ENCODE measurements around the gene TEF. TPM values are rescaled to one million over a fixed set of nuclear protein-coding genes. Genes with fewer than 3 reads are reported as not detected.

The TEF gene
- total and polyA plus RNA-seq, 2 experiments from 2014 or later: 5.4 to 8.9 TPM

GRCh38 chr22:41339823-41340222 is 41.9 kb upstream of the TEF start:
- Histone ChIP-seq H3K36me3 (replicated peaks; ENCODE audit: insufficient read depth, low read depth) (no peaks in the 10 kb centered on the region), H3K4me2 (no peak overlapping the region), H3K27ac (no peak overlapping the region), H3K27me3 (no peaks in the 10 kb centered on the region), H3K4me1 (ENCODE audit: insufficient read depth) (no peaks in the 10 kb centered on the region), H3K79me2 (no peaks in the 10 kb centered on the region), H3K9me3 (ENCODE audit: low read depth) (no peaks in the 10 kb centered on the region), H3K9me2 (replicated peaks; ENCODE audit: insufficient read depth) (no peaks in the 10 kb centered on the region), H2AFZ (no peak overlapping the region), H4K20me1 (ENCODE audit: insufficient read depth, poor library complexity, severe bottlenecking) (no peaks in the 10 kb centered on the region), H3K4me3 (no peak overlapping the region)
- WGBS (ENCODE audit: low lambda C conversion rate, missing lambda C conversion rate): 96% methylated on average over 18 of the region's 18 CpGs
- no peak for TF ChIP-seq CTCF (IDR thresholded peaks at IDR 0.05; ENCODE audit: poor library complexity)
- TF ChIP-seq EZH2 (IDR thresholded peaks at IDR 0.05; ENCODE audit: borderline replicate concordance): no peak
- no peak for TF ChIP-seq EZH2phosphoT487 (IDR thresholded peaks at IDR 0.05; ENCODE audit: low read depth, severe bottlenecking, unreplicated experiment)
- no peak for DNase-seq (ENCODE audit: low spot score)

GRCh38 chr22:41340357-41340756 is 41.4 kb upstream of the TEF start:
- Histone ChIP-seq H3K9me2 (replicated peaks; ENCODE audit: insufficient read depth) (no peaks in the 10 kb centered on the region), H4K20me1 (ENCODE audit: insufficient read depth, poor library complexity, severe bottlenecking) (no peaks in the 10 kb centered on the region), H3K27ac (no peak overlapping the region), H3K79me2 (no peaks in the 10 kb centered on the region), H3K9me3 (ENCODE audit: low read depth) (no peaks in the 10 kb centered on the region), H3K4me1 (ENCODE audit: insufficient read depth) (no peaks in the 10 kb centered on the region), H2AFZ (no peak overlapping the region), H3K4me2 (no peak overlapping the region), H3K4me3 (no peak overlapping the region), H3K27me3 (no peaks in the 10 kb centered on the region), H3K36me3 (replicated peaks; ENCODE audit: insufficient read depth, low read depth) (no peaks in the 10 kb centered on the region)
- DNase-seq (ENCODE audit: low spot score): no peak
- TF ChIP-seq EZH2phosphoT487 (IDR thresholded peaks at IDR 0.05; ENCODE audit: low read depth, severe bottlenecking, unreplicated experiment) (no peak), EZH2 (IDR thresholded peaks at IDR 0.05; ENCODE audit: borderline replicate concordance) (no peak), CTCF (IDR thresholded peaks at IDR 0.05; ENCODE audit: poor library complexity) (no peak)
- 93% methylated on average over 11 of the region's 11 CpGs for WGBS (ENCODE audit: low lambda C conversion rate, missing lambda C conversion rate)

GRCh38 chr22:41341012-41341411 is 40.7 kb upstream of the TEF start:
- Histone ChIP-seq H3K4me3 (no peak overlapping the region), H3K4me1 (ENCODE audit: insufficient read depth) (no peaks in the 10 kb centered on the region), H3K27ac (no peak overlapping the region), H4K20me1 (ENCODE audit: insufficient read depth, poor library complexity, severe bottlenecking) (no peaks in the 10 kb centered on the region), H2AFZ (no peak overlapping the region), H3K79me2 (no peaks in the 10 kb centered on the region), H3K9me3 (ENCODE audit: low read depth) (no peaks in the 10 kb centered on the region), H3K36me3 (replicated peaks; ENCODE audit: insufficient read depth, low read depth) (no peaks in the 10 kb centered on the region), H3K27me3 (no peaks in the 10 kb centered on the region), H3K4me2 (no peak overlapping the region), H3K9me2 (replicated peaks; ENCODE audit: insufficient read depth) (no peaks in the 10 kb centered on the region)
- WGBS (ENCODE audit: low lambda C conversion rate, missing lambda C conversion rate): 96% methylated on average over 8 of the region's 8 CpGs
- DNase-seq (ENCODE audit: low spot score): no peak
- TF ChIP-seq EZH2 (IDR thresholded peaks at IDR 0.05; ENCODE audit: borderline replicate concordance): no peak
- TF ChIP-seq EZH2phosphoT487 (IDR thresholded peaks at IDR 0.05; ENCODE audit: low read depth, severe bottlenecking, unreplicated experiment): no peak
- no peak for TF ChIP-seq CTCF (IDR thresholded peaks at IDR 0.05; ENCODE audit: poor library complexity)

GRCh38 chr22:41341990-41342389 is 39.8 kb upstream of the TEF start:
- Histone ChIP-seq H3K4me3 (no peak overlapping the region), H3K79me2 (no peaks in the 10 kb centered on the region), H3K4me1 (ENCODE audit: insufficient read depth) (no peaks in the 10 kb centered on the region), H3K9me2 (replicated peaks; ENCODE audit: insufficient read depth) (no peaks in the 10 kb centered on the region), H3K27me3 (no peaks in the 10 kb centered on the region), H2AFZ (no peak overlapping the region), H4K20me1 (ENCODE audit: insufficient read depth, poor library complexity, severe bottlenecking) (no peaks in the 10 kb centered on the region), H3K27ac (no peak overlapping the region), H3K4me2 (no peak overlapping the region), H3K36me3 (replicated peaks; ENCODE audit: insufficient read depth, low read depth) (no peaks in the 10 kb centered on the region), H3K9me3 (ENCODE audit: low read depth) (no peaks in the 10 kb centered on the region)
- no peak for DNase-seq (ENCODE audit: low spot score)
- WGBS (ENCODE audit: low lambda C conversion rate, missing lambda C conversion rate): 94% methylated on average over 3 of the region's 3 CpGs
- TF ChIP-seq EZH2 (IDR thresholded peaks at IDR 0.05; ENCODE audit: borderline replicate concordance): no peak
- TF ChIP-seq CTCF (IDR thresholded peaks at IDR 0.05; ENCODE audit: poor library complexity): no peak
- TF ChIP-seq EZH2phosphoT487 (IDR thresholded peaks at IDR 0.05; ENCODE audit: low read depth, severe bottlenecking, unreplicated experiment): no peak
